Tibial nerve (tissue), 3 donors: ENCODE results near the gene FRMD4A.

ENCODE experiments used
- CTCF ChIP-seq, 5 experiments: fragments of 200-600 bp in 3 of 5; fragments of 450-650 bp in 2 of 5; sonication (generic) in 3 of 5; IDR thresholded peaks; one replicate each; pipeline ENCODE4 v1.5.1; 2016 to 2019; ENCODE audit warnings: antibody characterized with exemption in 5 of 5, mild to moderate bottlenecking in 3 of 5, moderate library complexity in 2 of 5
- POLR2A ChIP-seq, 2 donors: fragments of 450-650 bp; IDR thresholded peaks; one replicate each; pipeline ENCODE4 v1.6.1; 2017; ENCODE audit warnings: antibody characterized with exemption in 2 of 2, mild to moderate bottlenecking in 2 of 2, moderate library complexity in 2 of 2

DNA sequence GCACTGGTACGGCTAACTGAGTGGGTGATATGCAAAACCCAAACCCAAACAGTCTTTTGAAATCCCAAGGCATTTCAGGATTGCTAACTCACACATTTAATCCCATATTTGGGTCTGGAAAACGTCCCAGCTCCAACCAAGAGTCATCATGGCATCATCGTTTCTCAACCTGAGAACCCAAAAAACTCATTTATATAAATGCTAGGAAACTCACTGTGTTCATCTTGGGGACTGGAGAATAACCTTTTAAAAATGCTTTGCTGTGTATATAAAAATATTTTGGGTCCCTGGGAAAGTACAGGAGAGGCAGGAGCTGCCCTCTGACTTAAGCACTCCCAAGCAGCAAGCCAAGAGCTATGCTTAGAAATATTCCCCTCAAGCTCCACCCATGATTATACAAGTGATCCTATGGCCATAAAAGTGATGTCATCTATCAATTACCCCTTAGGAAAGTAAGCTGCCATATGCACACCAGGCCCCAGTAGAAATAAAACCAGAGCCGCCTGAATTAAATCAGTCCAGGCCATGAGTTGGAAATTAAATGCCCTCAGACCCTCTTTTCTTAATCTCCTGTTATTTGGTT lies 352.1 kb downstream of the FRMD4A start:
- TF ChIP-seq CTCF (IDR thresholded peaks at IDR 0.05) (no peak), POLR2A (IDR thresholded peaks at IDR 0.05) (no peak)
